ENCODE measurements around the gene CTAGE15.
"Not testable (repeated sequence)": the region's sequence is repeated elsewhere in the genome, so short reads cannot be mapped to it uniquely, and the experiment has no call there.

CTAGE15 gene

GRCh38 chr7:143571501-143571900 lies at the start of gene CTAGE15:
Gene CTAGE15 (plus strand): TSS chr7:143571801. CDS start chr7:143571818, 17 bp downstream.
- DNase-seq (ENCODE audit: low spot score) = not testable (repeated sequence)

- DNase-seq (ENCODE audit: low spot score) = not testable (repeated sequence)
Observed at GRCh38 chr7:143522309-143522916, 49.2 kb upstream of the CTAGE15 start.

GRCh38 chr7:143531169-143531926 lies 40.3 kb upstream of the CTAGE15 start:
- DNase-seq (ENCODE audit: low spot score) = not testable (repeated sequence)

DNA sequence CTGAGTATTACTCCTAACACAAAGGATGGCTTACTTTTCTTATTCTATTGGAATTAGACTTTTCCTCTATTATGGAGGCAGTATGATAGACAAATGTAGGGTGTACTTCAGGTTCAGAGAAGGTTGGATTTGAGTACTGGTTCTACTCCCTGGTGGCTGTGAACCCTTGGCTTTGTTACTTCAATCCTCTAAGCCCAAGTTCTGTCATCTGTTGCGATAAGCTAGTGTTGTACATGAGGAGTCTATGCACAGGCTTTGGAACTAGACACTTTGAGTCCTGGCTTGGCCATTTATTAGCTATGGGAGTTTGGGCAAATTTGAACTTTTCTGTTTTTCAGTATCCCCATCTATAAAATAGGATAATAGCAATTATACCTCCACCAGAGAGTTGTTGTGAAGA lies 39.7 kb upstream of the CTAGE15 start:
- not testable (repeated sequence) for DNase-seq (ENCODE audit: low spot score)

DNA sequence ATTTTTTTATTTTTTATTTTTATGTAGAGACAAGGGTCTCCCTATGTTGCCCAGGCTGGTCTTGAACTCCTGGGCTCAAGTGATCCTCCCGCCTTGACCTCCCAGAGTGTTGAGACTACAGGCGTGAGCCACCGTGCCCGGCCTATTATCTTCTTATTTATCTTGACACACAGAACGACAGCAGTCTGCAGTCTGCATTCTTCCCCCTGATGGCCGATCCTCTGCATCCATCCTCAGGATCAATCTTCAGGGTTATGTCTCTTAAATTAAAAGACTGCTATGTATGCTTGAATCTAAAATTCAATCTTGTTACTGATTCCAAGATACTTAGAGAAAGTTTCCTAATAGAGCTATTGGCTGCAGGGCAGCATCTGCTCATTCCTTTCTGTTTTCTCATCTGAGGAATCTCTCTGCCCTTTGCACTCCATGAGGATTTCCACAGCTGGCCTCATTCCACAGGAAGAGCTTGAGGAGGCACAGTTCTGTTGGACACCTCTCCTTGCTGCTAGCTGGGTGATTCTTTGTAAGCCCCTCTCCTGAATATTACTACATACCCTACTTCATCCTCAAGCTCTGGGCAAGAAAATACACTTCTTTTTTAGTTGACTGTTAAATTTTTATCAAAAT lies 38.3 kb upstream of the CTAGE15 start:
- not testable (repeated sequence) for DNase-seq (ENCODE audit: low spot score)

GRCh38 chr7:143536443-143536842 lies 35.2 kb upstream of the CTAGE15 start:
- DNase-seq (ENCODE audit: low spot score) = not testable (repeated sequence)

GRCh38 chr7:143543288-143544038 lies 28.1 kb upstream of the CTAGE15 start:
- not testable (repeated sequence) for DNase-seq (ENCODE audit: low spot score)

DNA sequence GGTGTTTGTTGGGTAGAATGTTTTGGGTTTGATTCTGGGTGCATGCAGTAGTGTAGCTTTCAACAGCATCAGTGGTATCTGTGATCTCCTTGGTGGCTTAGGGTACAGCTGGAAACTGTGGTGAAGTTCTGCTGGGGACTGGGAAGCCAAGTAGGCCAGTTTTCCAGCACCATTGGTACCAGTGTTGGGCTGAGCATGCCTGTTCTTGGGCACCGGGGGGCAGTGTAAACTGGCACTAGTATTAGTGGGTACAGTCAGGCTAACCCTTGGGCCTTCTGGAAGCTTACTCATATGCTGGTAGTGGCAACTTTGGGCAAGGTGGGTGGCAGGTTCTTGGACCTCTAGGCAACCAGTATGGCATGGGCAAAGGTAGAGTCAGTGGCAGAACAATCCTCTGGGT lies 15.6 kb upstream of the CTAGE15 start:
- not testable (repeated sequence) for DNase-seq (ENCODE audit: low spot score)

- not testable (repeated sequence) for DNase-seq (ENCODE audit: low spot score)
Observed at GRCh38 chr7:143563306-143563705, 8.3 kb upstream of the CTAGE15 start.

GRCh38 chr7:143566001-143566400 lies 5.6 kb upstream of the CTAGE15 start:
- DNase-seq (ENCODE audit: low spot score) = not testable (repeated sequence)

- DNase-seq (ENCODE audit: low spot score) = not testable (repeated sequence)
Observed at GRCh38 chr7:143588183-143588582, 16.6 kb downstream of the CTAGE15 start.

GRCh38 chr7:143589897-143590296 lies 18.3 kb downstream of the CTAGE15 start:
- DNase-seq (ENCODE audit: low spot score) = not testable (repeated sequence)

DNA sequence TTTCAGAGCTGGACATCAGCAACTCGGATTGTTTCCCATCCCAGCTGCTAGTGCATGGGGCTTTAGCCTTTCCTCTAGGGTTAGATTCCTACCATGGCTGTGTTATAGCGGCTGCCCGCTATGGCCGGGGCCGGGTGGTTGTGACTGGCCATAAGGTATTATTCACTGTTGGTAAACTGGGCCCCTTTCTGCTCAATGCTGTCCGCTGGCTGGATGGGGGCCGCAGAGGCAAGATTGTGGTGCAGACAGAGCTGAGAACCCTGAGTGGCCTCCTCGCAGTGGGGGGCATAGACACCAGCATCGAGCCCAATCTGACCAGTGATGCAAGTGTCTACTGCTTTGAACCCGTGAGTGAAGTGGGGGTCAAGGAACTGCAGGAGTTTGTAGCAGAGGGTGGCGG lies 26.5 kb downstream of the CTAGE15 start:
- not testable (repeated sequence) for DNase-seq (ENCODE audit: low spot score)

- DNase-seq (ENCODE audit: low spot score) = not testable (repeated sequence)
Observed at GRCh38 chr7:143603549-143603948, 31.9 kb downstream of the CTAGE15 start.

GRCh38 chr7:143606088-143606487 lies 34.5 kb downstream of the CTAGE15 start:
- DNase-seq (ENCODE audit: low spot score) = not testable (repeated sequence)

DNA sequence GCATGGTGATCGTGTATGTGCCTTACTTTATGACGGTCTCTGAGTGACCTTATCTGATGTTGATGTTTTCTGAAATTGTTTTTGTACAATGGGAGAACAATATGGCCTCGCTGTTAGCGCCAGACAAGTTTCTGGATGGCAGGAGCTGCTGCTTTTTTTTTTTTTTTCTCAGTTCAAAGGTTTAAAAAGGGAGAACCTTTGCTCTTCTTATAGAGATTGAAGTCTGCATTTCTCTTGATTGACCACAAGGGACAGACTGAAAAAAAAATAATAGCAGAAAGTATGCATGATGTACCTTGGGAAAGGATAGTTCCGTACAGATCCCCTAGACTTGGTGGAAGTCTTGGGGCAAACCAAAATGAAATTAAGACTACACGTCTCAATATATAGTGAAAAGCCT lies 43.9 kb downstream of the CTAGE15 start:
- not testable (repeated sequence) for DNase-seq (ENCODE audit: low spot score)

DNA sequence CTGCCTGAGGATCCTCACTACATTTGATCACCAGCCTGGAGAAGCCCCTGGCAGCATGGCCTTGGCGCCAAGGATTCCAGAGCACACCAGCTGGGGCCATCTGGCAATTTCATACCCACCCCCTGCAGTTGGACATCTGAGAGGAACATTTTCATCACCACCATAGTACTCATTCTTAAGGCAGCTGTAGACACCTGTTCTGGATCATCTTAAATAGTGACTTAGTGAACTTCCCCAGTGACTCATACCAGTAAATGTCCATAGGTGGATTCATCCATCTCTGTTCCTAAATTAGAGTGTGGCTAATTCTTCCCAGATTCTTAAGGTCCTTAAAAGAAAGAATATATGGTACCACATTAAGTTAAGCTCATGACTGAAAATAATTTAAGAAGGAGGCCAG lies 45.6 kb downstream of the CTAGE15 start:
- not testable (repeated sequence) for DNase-seq (ENCODE audit: low spot score)

DNA sequence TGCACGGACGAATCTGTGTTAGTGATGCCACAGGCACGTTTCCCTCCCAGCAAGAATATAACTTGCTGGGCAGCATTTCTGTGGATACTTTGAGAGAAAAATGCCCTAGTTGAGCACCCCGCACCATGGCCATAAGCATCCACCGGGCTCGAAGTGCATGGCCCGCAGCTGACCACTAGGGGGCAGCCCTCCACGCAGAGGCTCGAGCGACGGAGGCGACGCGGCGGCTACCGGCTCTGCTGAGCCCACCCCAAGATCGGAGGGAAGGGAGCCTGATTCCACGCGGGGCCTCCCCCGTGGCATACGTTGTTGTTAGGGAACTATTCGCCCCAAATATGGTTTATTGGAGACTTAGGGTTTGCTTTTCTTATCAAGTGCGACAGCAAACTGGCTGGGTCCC lies 48.5 kb downstream of the CTAGE15 start:
- not testable (repeated sequence) for DNase-seq (ENCODE audit: low spot score)

DNA sequence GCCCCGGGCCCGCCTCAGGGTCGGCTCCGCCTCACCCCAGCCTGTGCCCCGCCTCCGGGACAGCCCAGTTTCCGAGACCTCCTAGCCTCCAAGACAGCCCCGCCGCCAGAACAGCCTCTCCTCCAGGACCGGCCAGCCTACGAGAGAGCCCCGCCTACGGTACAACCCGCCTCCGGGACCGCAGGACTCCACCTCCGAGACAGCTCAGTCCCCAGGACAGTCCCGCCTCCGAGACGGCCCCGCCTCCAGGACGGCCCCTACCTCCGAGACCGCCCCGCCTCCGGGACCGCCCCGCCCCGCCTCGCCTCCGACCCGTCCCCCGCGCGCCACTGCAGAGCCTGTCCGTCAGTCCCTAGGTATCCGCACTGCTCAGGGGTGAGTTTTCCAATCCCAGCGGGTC lies 49.0 kb downstream of the CTAGE15 start, which contains the start of gene TCAF2:
Gene TCAF2, plus strand, starts transcription at position 329 of the 400 bp plus-strand sequence.
- DNase-seq (ENCODE audit: low spot score) = not testable (repeated sequence)

GRCh38 chr7:143621175-143621574 lies 49.6 kb downstream of the CTAGE15 start:
- DNase-seq (ENCODE audit: low spot score) = not testable (repeated sequence)

DNA sequence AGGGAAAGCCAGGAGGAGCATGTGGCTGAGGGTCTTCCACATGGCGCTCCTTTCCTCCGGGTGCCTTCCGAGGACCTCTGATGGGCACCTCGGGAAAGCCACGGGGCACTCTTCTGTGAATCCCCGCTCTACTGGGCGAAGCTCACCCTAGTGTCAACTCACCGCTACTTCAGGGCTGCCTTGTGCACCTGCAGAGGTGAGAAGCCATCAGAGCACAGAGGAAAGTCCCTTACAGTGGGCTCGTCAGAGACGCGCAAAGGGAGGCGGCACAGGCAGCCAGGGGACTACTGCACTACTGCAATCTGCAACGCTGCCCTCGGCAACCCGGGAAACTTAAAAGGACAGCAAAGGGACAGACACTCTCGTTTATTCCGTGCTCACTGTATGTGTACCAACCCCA lies 50.5 kb downstream of the CTAGE15 start:
- DNase-seq (ENCODE audit: low spot score) = not testable (repeated sequence)
